ENCODE results near the gene NUP43.

GRCh38 chr6:149733089-149733720, 13.1 kb downstream of the NUP43 start:
- TF ChIP-seq CTCF (IDR thresholded peaks at IDR 0.05; ENCODE audit: borderline replicate concordance, extremely low read depth, low read length, poor library complexity, severe bottlenecking) (no peak), EZH2 (IDR thresholded peaks at IDR 0.05; ENCODE audit: borderline replicate concordance, low read depth, low read length, severe bottlenecking) (no peak)

Measured in DND-41 (cell line).